BJ (cell line): Measurements from ENCODE around the gene ATP2C2. TPM values are rescaled to one million over a fixed set of nuclear protein-coding genes. Genes with fewer than 3 reads are reported as not detected.

Experiments used
- CTCF ChIA-PET: fragments of 350-600 bp; formaldehyde crosslinking; extraction: SDS; loops from one replicate; lab custom pipeline; 2021; ENCODE audit warnings: antibody characterized with exemption, inconsistent platforms; lab: Yijun Ruan, JAX
- POLR2A ChIA-PET: fragments of 300-600 bp; sonication (Branson Sonifier 250); formaldehyde crosslinking; extraction: SDS; loops from one replicate; lab custom pipeline; 2021; ENCODE audit warnings: antibody characterized with exemption; lab: Charles Lee
- DNase-seq: peaks from one replicate; pipeline ENCODE4 v3.0.0-alpha.2; 2011; ENCODE audit warnings: low read depth
- H3K27me3 ChIP-seq: 2 replicates; pipeline ENCODE4 v1.6.0; 2011; ENCODE audit warnings: low read length; ENCODE audit not compliant: control insufficient read depth, insufficient read depth
- H3K36me3 ChIP-seq: 2 replicates; pipeline ENCODE4 v1.5.1; 2011; ENCODE audit warnings: low read length; ENCODE audit not compliant: control insufficient read depth, insufficient read depth
- H3K4me3 ChIP-seq: 2 replicates; pipeline ENCODE4 v1.5.1; 2011; ENCODE audit warnings: low read depth, mild to moderate bottlenecking, control low read depth, low read length
- CTCF ChIP-seq: IDR thresholded peaks from 2 replicates; pipeline ENCODE4 v1.5.1; 2011; ENCODE audit warnings: low read depth, mild to moderate bottlenecking, control low read depth, inconsistent platforms, low read length, moderate library complexity; ENCODE audit not compliant: insufficient read depth
- polyA plus RNA-seq: library from polyadenylated mRNA; depleted of rRNA; stranded (reverse); fragments of >200 nt; gene quantifications from 2 replicates; pipeline ENCODE4 v1.2.3, GENCODE V29; 2011

ATP2C2 gene
- polyA plus RNA-seq, 1 experiment, result not detected

- POLR2A ChIA-PET, result no interaction called here
- CTCF ChIA-PET, result interaction anchor here (1.0 to 1.7 kb wide), 5 partner anchors 8 to 433 kb away, joined by 3 to 13 read pairs (median 5); partner anchors contain the start of gene MEAK7
- no peak for TF ChIP-seq CTCF
- Histone ChIP-seq H3K27me3 (no peaks in the 10 kb centered on the region), H3K36me3 (peaks cover 20% of the 10 kb centered on the region), H3K4me3 (no peak overlapping the region)
- DNase-seq, result no peak
These were observed 129.3 kb downstream of the ATP2C2 start for GRCh38 chr16:84497418-84498222.

GRCh38 chr16:84498223-84498610 is 129.9 kb downstream of the ATP2C2 start:
- no peak for TF ChIP-seq CTCF
- ChIA-PET POLR2A (no interaction called here), CTCF (interaction anchor here (0.9 to 1.5 kb wide), 3 partner anchors 16 to 433 kb away, joined by 3 read pairs; no protein-coding TSS in a partner anchor)
- no peak for DNase-seq
- Histone ChIP-seq H3K36me3 (peaks cover 20% of the 10 kb centered on the region), H3K27me3 (no peaks in the 10 kb centered on the region), H3K4me3 (no peak overlapping the region)

DNA sequence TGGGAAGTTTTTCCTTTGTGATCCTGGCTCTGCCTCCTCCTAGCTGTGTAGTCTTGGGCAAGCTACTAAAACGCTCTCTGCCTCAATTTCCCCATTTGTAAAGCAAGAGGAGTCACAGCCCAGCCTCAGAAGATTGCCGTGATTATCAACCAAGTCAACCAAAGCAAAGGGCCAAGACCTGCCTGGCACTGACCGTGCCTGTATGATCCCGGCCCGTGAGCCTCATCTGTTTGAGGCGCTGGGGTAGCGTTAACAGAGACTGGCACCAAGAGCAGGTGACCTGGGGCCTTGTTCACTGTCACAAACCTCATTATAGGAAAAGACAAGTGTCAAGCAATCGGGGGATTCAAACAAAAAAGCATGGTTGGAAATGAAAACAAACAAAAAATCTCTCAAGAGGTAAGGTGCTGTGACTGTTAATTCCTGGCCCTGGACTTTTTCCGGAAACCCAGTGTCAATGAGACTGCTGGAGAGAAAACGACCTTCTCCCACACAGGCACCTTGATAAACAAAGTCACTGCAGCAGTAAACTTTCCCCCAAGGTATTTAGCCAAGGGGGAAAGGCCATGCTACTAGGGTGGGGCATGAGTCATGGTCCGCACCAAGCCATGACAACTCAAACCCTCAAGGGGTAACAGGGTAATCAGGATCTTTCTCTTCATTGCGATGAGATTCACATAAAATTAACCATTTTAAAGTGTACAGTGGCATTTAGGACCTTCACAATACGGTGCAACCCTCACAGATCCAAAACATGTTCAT is 130.7 kb downstream of the ATP2C2 start:
- ChIA-PET CTCF (interaction anchor here (0.9 to 1.5 kb wide), 2 partner anchors 17 to 222 kb away, joined by 3 read pairs; no protein-coding TSS in a partner anchor), POLR2A (no interaction called here)
- TF ChIP-seq CTCF, result no peak
- no peak for DNase-seq
- H3K4me3 ChIP-seq, result no peak overlapping the region
- no peaks in the 10 kb centered on the region for H3K27me3 ChIP-seq
- H3K36me3 ChIP-seq, result peaks cover 20% of the 10 kb centered on the region

DNA sequence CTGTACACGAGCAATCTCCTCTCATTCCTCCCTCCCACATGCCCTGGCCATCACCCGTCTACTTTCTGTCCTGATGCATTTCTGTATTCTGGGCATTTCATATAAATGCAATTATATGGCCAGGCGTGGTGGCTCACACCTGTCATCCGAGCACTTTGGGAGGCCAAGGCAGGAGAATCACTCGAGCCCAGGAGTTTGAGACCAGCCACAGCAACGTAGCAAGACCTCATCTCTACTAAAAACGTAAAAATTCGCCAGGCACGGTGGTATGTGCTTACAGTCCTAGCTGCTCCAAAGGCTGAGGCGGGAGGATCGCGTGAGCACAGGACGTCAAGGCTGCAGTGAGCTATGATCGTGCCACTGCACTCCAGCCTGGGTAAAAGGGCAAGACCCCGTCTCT is 131.3 kb downstream of the ATP2C2 start:
- DNase-seq, result no peak
- TF ChIP-seq CTCF, result no peak
- peaks cover 20% of the 10 kb centered on the region for H3K36me3 ChIP-seq
- no peaks in the 10 kb centered on the region for H3K27me3 ChIP-seq
- CTCF ChIA-PET, result no interaction called here
- no peak overlapping the region for H3K4me3 ChIP-seq
- POLR2A ChIA-PET, result no interaction called here

- H3K36me3 ChIP-seq, result peaks cover 17% of the 10 kb centered on the region
- H3K27me3 ChIP-seq, result no peaks in the 10 kb centered on the region
- ChIA-PET POLR2A (no interaction called here), CTCF (no interaction called here)
- no peak overlapping the region for H3K4me3 ChIP-seq
- no peak for TF ChIP-seq CTCF
- DNase-seq, result no peak
These were observed 132.2 kb downstream of the ATP2C2 start for GRCh38 chr16:84500531-84500930.
